ENCODE results near the gene NUP98. TPM values are rescaled to one million over a fixed set of nuclear protein-coding genes. Genes with fewer than 3 reads are reported as not detected.
"Not testable (repeated sequence)": the region's sequence is repeated elsewhere in the genome, so short reads cannot be mapped to it uniquely, and the experiment has no call there.

The NUP98 gene
- total RNA-seq, 2 donors from 2014 or later: 141 to 149 TPM

GRCh38 chr11:3823762-3824506 lies 26.6 kb upstream of the NUP98 start:
- H3K27me3 Mint-ChIP-seq (ENCODE audit: low read depth): no peaks in the 10 kb centered on the region
- DNase-seq: no peak
- no peak for ATAC-seq (replicated peaks in 1 of 2)
- no peak overlapping the region for H3K4me3 Mint-ChIP-seq
- H3K36me3 Mint-ChIP-seq (ENCODE audit: insufficient read depth in 2 of 2): peaks cover 8 to 9% of the 10 kb centered on the region in 2 donors
- H3K4me1 Mint-ChIP-seq (ENCODE audit: low read depth): peaks cover 30% of the 10 kb centered on the region
- H3K27ac Mint-ChIP-seq: peak overlapping the region; percentile 66
- no peaks in the 10 kb centered on the region for H3K9me3 Mint-ChIP-seq

GRCh38 chr11:3823303-3823702 lies 25.9 kb upstream of the NUP98 start:
- no peak for DNase-seq
- Mint-ChIP-seq H3K27me3 (ENCODE audit: low read depth) (no peaks in the 10 kb centered on the region), H3K27ac (peak overlapping the region; percentile 66), H3K9me3 (no peaks in the 10 kb centered on the region), H3K4me1 (ENCODE audit: low read depth) (peaks cover 30% of the 10 kb centered on the region), H3K4me3 (no peak overlapping the region), H3K36me3 (ENCODE audit: insufficient read depth in 2 of 2) (peaks cover 9% of the 10 kb centered on the region in 2 donors)
- ATAC-seq (replicated peaks in 1 of 2): no peak

GRCh38 chr11:3822312-3822711 lies 25.0 kb upstream of the NUP98 start:
- H3K9me3 Mint-ChIP-seq: no peaks in the 10 kb centered on the region
- H3K27me3 Mint-ChIP-seq (ENCODE audit: low read depth): no peaks in the 10 kb centered on the region
- peaks cover 6 to 10% of the 10 kb centered on the region in 2 donors for H3K36me3 Mint-ChIP-seq (ENCODE audit: insufficient read depth in 2 of 2)
- peaks cover 30% of the 10 kb centered on the region for H3K4me1 Mint-ChIP-seq (ENCODE audit: low read depth)
- no peak for ATAC-seq (replicated peaks in 1 of 2)
- DNase-seq: no peak
- no peak overlapping the region for H3K4me3 Mint-ChIP-seq
- H3K27ac Mint-ChIP-seq: no peak overlapping the region

GRCh38 chr11:3820971-3821370 lies 23.6 kb upstream of the NUP98 start:
- Mint-ChIP-seq H3K4me3 (no peak overlapping the region), H3K27ac (no peak overlapping the region), H3K9me3 (no peaks in the 10 kb centered on the region), H3K27me3 (ENCODE audit: low read depth) (no peaks in the 10 kb centered on the region), H3K4me1 (ENCODE audit: low read depth) (peaks cover 27% of the 10 kb centered on the region), H3K36me3 (ENCODE audit: insufficient read depth in 2 of 2) (peaks cover 2 to 6% of the 10 kb centered on the region in 2 donors)
- no peak for DNase-seq
- ATAC-seq (replicated peaks in 1 of 2): no peak

- ATAC-seq (replicated peaks in 1 of 2) (no peak), DNase-seq (no peak)
- Mint-ChIP-seq H3K4me1 (ENCODE audit: low read depth) (no peaks in the 10 kb centered on the region), H3K4me3 (no peak overlapping the region), H3K36me3 (ENCODE audit: insufficient read depth in 2 of 2) (peaks cover 0 to 5% of the 10 kb centered on the region in 2 donors), H3K9me3 (no peaks in the 10 kb centered on the region), H3K27me3 (ENCODE audit: low read depth) (no peaks in the 10 kb centered on the region), H3K27ac (no peak overlapping the region)
Observed at GRCh38 chr11:3817181-3817800, 19.9 kb upstream of the NUP98 start.

GRCh38 chr11:3816673-3817072 lies 19.3 kb upstream of the NUP98 start:
- Mint-ChIP-seq H3K9me3 (no peaks in the 10 kb centered on the region), H3K36me3 (ENCODE audit: insufficient read depth in 2 of 2) (peaks cover 0 to 5% of the 10 kb centered on the region in 2 donors), H3K4me3 (no peak overlapping the region), H3K27ac (no peak overlapping the region), H3K4me1 (ENCODE audit: low read depth) (no peaks in the 10 kb centered on the region), H3K27me3 (ENCODE audit: low read depth) (no peaks in the 10 kb centered on the region)
- ATAC-seq (replicated peaks in 1 of 2) (no peak), DNase-seq (no peak)

- Mint-ChIP-seq H3K9me3 (no peaks in the 10 kb centered on the region), H3K27ac (no peak overlapping the region), H3K36me3 (ENCODE audit: insufficient read depth in 2 of 2) (peaks cover 0 to 2% of the 10 kb centered on the region in 2 donors), H3K4me3 (no peak overlapping the region), H3K4me1 (ENCODE audit: low read depth) (peaks cover 4% of the 10 kb centered on the region), H3K27me3 (ENCODE audit: low read depth) (no peaks in the 10 kb centered on the region)
- DNase-seq: no peak
- no peak for ATAC-seq (replicated peaks in 1 of 2)
Observed at GRCh38 chr11:3815845-3816244, 18.5 kb upstream of the NUP98 start.

- H3K36me3 Mint-ChIP-seq (ENCODE audit: insufficient read depth in 2 of 2); H3K27me3 Mint-ChIP-seq (ENCODE audit: low read depth); DNase-seq; H3K4me1 Mint-ChIP-seq (ENCODE audit: low read depth); ATAC-seq (replicated peaks in 1 of 2); H3K4me3 Mint-ChIP-seq; H3K9me3 Mint-ChIP-seq: not testable (repeated sequence)
- H3K27ac Mint-ChIP-seq: peak overlapping the region; percentile 44
Observed at GRCh38 chr11:3814832-3815231, 17.5 kb upstream of the NUP98 start.

GRCh38 chr11:3810951-3811350 lies 13.6 kb upstream of the NUP98 start:
- no peaks in the 10 kb centered on the region for H3K9me3 Mint-ChIP-seq
- H3K4me1 Mint-ChIP-seq (ENCODE audit: low read depth): peaks cover 25% of the 10 kb centered on the region
- ATAC-seq (replicated peaks in 1 of 2) (no peak), DNase-seq (no peak)
- H3K27ac Mint-ChIP-seq: no peak overlapping the region
- no peaks in the 10 kb centered on the region for H3K27me3 Mint-ChIP-seq (ENCODE audit: low read depth)
- no peak overlapping the region for H3K4me3 Mint-ChIP-seq
- H3K36me3 Mint-ChIP-seq (ENCODE audit: insufficient read depth in 2 of 2): no peaks in the 10 kb centered on the region

- Mint-ChIP-seq H3K27me3 (ENCODE audit: low read depth) (no peaks in the 10 kb centered on the region), H3K9me3 (no peaks in the 10 kb centered on the region), H3K36me3 (ENCODE audit: insufficient read depth in 2 of 2) (no peaks in the 10 kb centered on the region), H3K4me1 (ENCODE audit: low read depth) (peaks cover 25% of the 10 kb centered on the region), H3K27ac (no peak overlapping the region), H3K4me3 (no peak overlapping the region)
- no peak for DNase-seq
- ATAC-seq (replicated peaks in 1 of 2): no peak
Observed at GRCh38 chr11:3810446-3810845, 13.1 kb upstream of the NUP98 start.

- ATAC-seq (replicated peaks in 1 of 2) (no peak), DNase-seq (no peak)
- peaks cover 25% of the 10 kb centered on the region for H3K4me1 Mint-ChIP-seq (ENCODE audit: low read depth)
- H3K4me3 Mint-ChIP-seq: no peak overlapping the region
- H3K27me3 Mint-ChIP-seq (ENCODE audit: low read depth): no peaks in the 10 kb centered on the region
- no peaks in the 10 kb centered on the region for H3K9me3 Mint-ChIP-seq
- no peaks in the 10 kb centered on the region for H3K36me3 Mint-ChIP-seq (ENCODE audit: insufficient read depth in 2 of 2)
- H3K27ac Mint-ChIP-seq: no peak overlapping the region
Observed at GRCh38 chr11:3809624-3809928, 12.2 kb upstream of the NUP98 start.

- Mint-ChIP-seq H3K4me3 (peak overlapping the region; percentile 96 to 99), H3K9me3 (no peaks in the 10 kb centered on the region), H3K27ac (no peak overlapping the region), H3K4me1 (ENCODE audit: low read depth) (peaks cover 29% of the 10 kb centered on the region), H3K27me3 (ENCODE audit: low read depth) (no peaks in the 10 kb centered on the region), H3K36me3 (ENCODE audit: insufficient read depth in 2 of 2) (no peaks in the 10 kb centered on the region)
- DNase-seq (peak; percentile 39 to 42), ATAC-seq (replicated peaks in 1 of 2) (peak; percentile 63 to 69)
Observed at GRCh38 chr11:3808861-3809623, 11.7 kb upstream of the NUP98 start.

All from activated T-cell treated with anti-CD3 and anti-CD28 coated beads, Interleukin-2, amount 50 U/mL, for 72 hours (primary cell).